Femur (tissue), 1 donor: Measurements from ENCODE around the gene TGFA.
"Not testable (repeated sequence)": the region's sequence is repeated elsewhere in the genome, so short reads cannot be mapped to it uniquely, and the experiment has no call there.

Experiments
- DNase-seq: peaks from one replicate; pipeline ENCODE4 v3.0.0-alpha.2; 2017

The TGFA gene

GRCh38 chr2:70498054-70498453 is 55.6 kb downstream of the TGFA start:
- DNase-seq, result no peak

- DNase-seq, result no peak
These were observed 56.8 kb downstream of the TGFA start for GRCh38 chr2:70496819-70497218.

GRCh38 chr2:70494293-70494886 is 59.2 kb downstream of the TGFA start:
- DNase-seq, result no peak

- no peak for DNase-seq
These were observed 63.2 kb downstream of the TGFA start for GRCh38 chr2:70490381-70490780.

GRCh38 chr2:70489165-70489564 is 64.5 kb downstream of the TGFA start:
- no peak for DNase-seq

- no peak for DNase-seq
These were observed 69.5 kb downstream of the TGFA start for GRCh38 chr2:70484086-70484485.

GRCh38 chr2:70482401-70482800 is 71.2 kb downstream of the TGFA start:
- no peak for DNase-seq

- no peak for DNase-seq
These were observed 73.2 kb downstream of the TGFA start for GRCh38 chr2:70480468-70480867.

GRCh38 chr2:70479816-70480215 is 73.8 kb downstream of the TGFA start:
- no peak for DNase-seq

GRCh38 chr2:70477441-70477844 is 76.2 kb downstream of the TGFA start:
- no peak for DNase-seq

GRCh38 chr2:70475266-70475665 is 78.4 kb downstream of the TGFA start:
- no peak for DNase-seq

GRCh38 chr2:70474256-70474848 is 79.3 kb downstream of the TGFA start:
- no peak for DNase-seq

- no peak for DNase-seq
These were observed 80.4 kb downstream of the TGFA start for GRCh38 chr2:70473101-70473722.

- DNase-seq, result no peak
These were observed 81.3 kb downstream of the TGFA start for GRCh38 chr2:70472221-70472890.

GRCh38 chr2:70471129-70471528 is 82.5 kb downstream of the TGFA start:
- no peak for DNase-seq

GRCh38 chr2:70469961-70470360 is 83.7 kb downstream of the TGFA start:
- DNase-seq, result no peak

- DNase-seq, result no peak
These were observed 84.2 kb downstream of the TGFA start for GRCh38 chr2:70469435-70469834.

GRCh38 chr2:70468878-70469277 is 84.7 kb downstream of the TGFA start:
- DNase-seq, result no peak

GRCh38 chr2:70467831-70468779 is 85.5 kb downstream of the TGFA start:
- no peak for DNase-seq

- DNase-seq, result no peak
These were observed 86.4 kb downstream of the TGFA start for GRCh38 chr2:70467237-70467636.

GRCh38 chr2:70466647-70467046 is 87.0 kb downstream of the TGFA start:
- not testable (repeated sequence) for DNase-seq

- no peak for DNase-seq
These were observed 89.6 kb downstream of the TGFA start for GRCh38 chr2:70463997-70464396.

GRCh38 chr2:70463581-70463980 is 90.0 kb downstream of the TGFA start:
- no peak for DNase-seq
